ENCODE data around the gene ATP9A.
A peak's percentile ranks its signal among the peaks of the same experiment; 100 is the strongest.
"Not testable (repeated sequence)": the region's sequence is repeated elsewhere in the genome, so short reads cannot be mapped to it uniquely, and the experiment has no call there.

Gene ATP9A

DNA sequence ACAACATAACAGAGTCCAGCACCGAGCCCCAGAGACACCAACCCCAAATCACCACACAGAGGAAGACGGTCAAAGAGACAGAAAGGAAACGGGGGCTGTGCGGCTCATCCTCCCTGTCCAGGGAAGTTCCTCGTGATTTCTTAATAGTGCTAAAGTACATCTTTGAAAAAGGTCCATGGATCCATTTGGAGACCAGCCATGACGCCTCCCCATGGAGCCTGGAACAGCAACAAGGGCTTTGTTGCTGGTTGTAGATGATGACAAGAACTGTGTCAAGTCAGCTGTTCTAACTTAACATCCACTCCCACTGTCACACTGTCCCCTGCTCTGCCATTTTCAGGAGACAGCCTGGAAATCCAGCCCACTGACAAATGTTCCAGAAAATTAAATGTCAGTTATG is 99.7 kb downstream of the ATP9A start:
- peaks cover 0 to 24% of the 10 kb centered on the region in 2 donors for H3K27me3 Mint-ChIP-seq
- no peak overlapping the region for H3K27ac Mint-ChIP-seq
- DNase-seq (no peak), ATAC-seq (replicated peaks) (no peak)
- H3K36me3 Mint-ChIP-seq (ENCODE audit: insufficient read depth) = peaks cover 3% of the 10 kb centered on the region
- H3K9me3 Mint-ChIP-seq = no peaks in the 10 kb centered on the region
- peak overlapping the region in 1 of 2 donors; percentile 33 for H3K4me3 Mint-ChIP-seq
- H3K4me1 Mint-ChIP-seq (ENCODE audit: low read depth in 2 of 2) = peaks cover 18 to 34% of the 10 kb centered on the region in 2 donors

DNA sequence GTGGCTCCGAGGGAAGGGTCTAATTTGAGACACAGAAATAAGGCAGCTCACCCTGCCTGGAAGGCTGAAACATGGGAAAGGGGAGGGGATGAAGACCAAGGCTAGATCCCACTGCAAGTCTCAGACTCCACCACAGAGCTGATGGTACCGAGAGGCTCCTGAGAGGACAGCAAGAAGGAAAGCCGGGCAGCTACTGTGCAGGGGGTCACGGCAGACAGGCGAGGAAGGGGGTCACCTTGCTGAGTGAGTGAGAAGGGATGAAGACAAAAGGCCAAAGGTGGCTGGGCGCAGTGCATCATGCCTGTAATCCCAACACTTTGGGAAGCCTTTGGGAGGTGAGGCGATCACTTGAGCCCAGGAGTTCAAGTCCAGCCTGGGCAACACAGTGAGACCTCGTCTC is 100.7 kb downstream of the ATP9A start:
- Mint-ChIP-seq H3K9me3 (no peaks in the 10 kb centered on the region), H3K36me3 (ENCODE audit: insufficient read depth) (peaks cover 3% of the 10 kb centered on the region), H3K4me1 (ENCODE audit: low read depth in 2 of 2) (peaks cover 18 to 34% of the 10 kb centered on the region in 2 donors), H3K27me3 (peaks cover 0 to 22% of the 10 kb centered on the region in 2 donors), H3K4me3 (peak overlapping the region; percentile 60 to 74), H3K27ac (peak overlapping the region; percentile 20 to 52)
- DNase-seq = no peak
- no peak for ATAC-seq (replicated peaks)

DNA sequence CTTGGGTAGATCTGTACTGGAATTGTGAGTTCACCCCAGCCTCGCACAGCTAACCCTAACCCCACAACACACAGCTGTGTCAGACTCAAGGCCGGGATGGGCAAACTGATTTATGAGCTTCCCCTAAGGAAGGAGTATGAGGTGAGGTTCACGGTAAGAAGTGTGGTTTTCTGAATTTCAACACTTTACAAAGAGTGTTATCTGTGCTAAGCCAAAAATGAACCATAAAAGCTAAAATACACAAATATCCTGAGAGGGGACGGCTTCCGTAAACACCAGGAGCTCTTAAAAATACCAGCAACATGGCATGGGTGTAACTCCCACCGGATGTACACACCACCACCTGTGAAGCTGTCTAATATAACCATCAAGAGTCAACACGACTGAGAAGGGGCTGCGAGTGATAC is 101.2 kb downstream of the ATP9A start:
- peak overlapping the region; percentile 20 to 52 for H3K27ac Mint-ChIP-seq
- peak overlapping the region; percentile 60 to 74 for H3K4me3 Mint-ChIP-seq
- peaks cover 20 to 37% of the 10 kb centered on the region in 2 donors for H3K4me1 Mint-ChIP-seq (ENCODE audit: low read depth in 2 of 2)
- DNase-seq = peak; percentile 15 to 33 (median 18)
- H3K36me3 Mint-ChIP-seq (ENCODE audit: insufficient read depth) = peaks cover 3% of the 10 kb centered on the region
- peak; percentile 87 for ATAC-seq (replicated peaks)
- H3K9me3 Mint-ChIP-seq = no peaks in the 10 kb centered on the region
- peaks cover 0 to 22% of the 10 kb centered on the region in 2 donors for H3K27me3 Mint-ChIP-seq

DNA sequence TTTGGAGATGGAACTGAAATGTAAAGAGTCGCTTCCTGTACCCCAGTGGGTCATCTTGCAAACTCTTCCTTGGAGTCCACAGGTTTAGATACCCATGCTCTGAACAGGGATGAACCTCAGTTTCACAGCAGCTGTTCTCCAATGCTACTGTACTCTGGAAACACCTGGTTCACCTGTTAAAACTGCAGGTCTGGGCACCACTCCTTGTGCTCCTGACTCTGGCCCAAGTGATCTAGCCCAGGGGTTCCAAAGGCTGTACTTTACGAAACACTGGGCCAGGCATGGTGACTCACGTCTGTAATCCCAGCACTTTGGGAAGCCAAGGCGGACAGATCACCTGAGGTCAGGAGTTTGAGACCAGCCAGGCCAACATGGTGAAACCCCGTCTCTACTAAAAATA is 102.1 kb downstream of the ATP9A start:
- Mint-ChIP-seq H3K4me1 (ENCODE audit: low read depth in 2 of 2) (peaks cover 26 to 45% of the 10 kb centered on the region in 2 donors), H3K9me3 (no peaks in the 10 kb centered on the region), H3K36me3 (ENCODE audit: insufficient read depth) (peaks cover 7% of the 10 kb centered on the region), H3K27me3 (peaks cover 0 to 18% of the 10 kb centered on the region in 2 donors), H3K4me3 (peak overlapping the region in 1 of 2 donors; percentile 74), H3K27ac (peak overlapping the region in 1 of 2 donors; percentile 52)
- DNase-seq = no peak
- no peak for ATAC-seq (replicated peaks)

DNA sequence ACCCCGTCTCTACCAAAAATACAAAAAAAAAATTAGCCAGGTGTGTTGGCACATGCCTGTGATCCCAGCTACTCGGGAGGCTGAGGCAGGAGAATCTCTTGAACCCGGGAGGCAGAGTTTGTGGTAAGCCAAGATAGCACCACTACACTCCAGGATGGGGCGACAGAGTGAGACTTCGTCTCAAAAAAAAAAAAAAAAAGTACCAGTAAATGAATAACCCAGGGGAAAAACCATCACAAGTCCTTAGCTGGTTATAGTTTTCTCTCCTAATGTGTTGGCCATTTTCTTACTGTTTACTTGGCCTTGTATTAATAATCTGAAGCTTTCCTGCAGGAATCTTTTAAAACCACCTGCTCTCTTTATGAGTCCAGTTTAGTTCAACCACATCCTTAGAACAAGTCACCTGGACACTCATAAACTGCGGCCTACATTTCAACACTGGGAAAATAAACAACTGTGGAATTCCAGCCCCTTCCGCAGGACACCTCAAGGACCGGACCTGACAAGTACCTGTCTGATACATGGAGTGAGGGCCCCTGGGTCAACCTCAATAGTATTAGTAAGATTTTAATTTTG is 102.6 kb downstream of the ATP9A start:
- ATAC-seq (replicated peaks) (no peak), DNase-seq (no peak)
- H3K9me3 Mint-ChIP-seq = no peaks in the 10 kb centered on the region
- no peak overlapping the region for H3K27ac Mint-ChIP-seq
- H3K36me3 Mint-ChIP-seq (ENCODE audit: insufficient read depth) = peaks cover 7% of the 10 kb centered on the region
- no peak overlapping the region for H3K4me3 Mint-ChIP-seq
- peaks cover 0 to 13% of the 10 kb centered on the region in 2 donors for H3K27me3 Mint-ChIP-seq
- peaks cover 25 to 50% of the 10 kb centered on the region in 2 donors for H3K4me1 Mint-ChIP-seq (ENCODE audit: low read depth in 2 of 2)

DNA sequence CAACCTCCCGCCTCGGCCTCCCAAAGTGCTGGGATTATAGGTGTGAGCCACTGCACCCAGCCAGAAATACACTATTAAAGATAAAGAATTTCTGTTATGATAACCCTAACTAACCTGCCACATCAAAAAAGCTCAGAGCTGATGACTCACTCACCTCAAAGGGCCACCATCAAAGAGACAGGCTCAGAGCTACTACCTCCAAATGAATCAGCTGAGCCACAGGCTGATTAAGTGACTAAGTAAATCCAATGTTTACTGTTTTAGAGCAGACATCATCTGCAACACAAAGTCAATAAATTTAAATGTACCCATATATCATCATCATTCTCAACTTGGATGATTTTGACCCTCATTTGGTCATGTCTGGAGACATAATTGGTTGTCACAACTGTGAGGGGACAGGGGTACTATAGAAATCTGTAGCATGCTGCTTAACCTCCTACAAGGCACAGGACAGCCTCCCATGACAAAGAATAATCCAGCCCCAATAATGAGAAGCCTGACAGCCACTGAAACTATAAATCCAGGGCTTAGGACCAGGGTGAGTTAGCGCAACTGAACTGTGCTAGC is 106.5 kb downstream of the ATP9A start:
- H3K27me3 Mint-ChIP-seq = no peaks in the 10 kb centered on the region
- H3K4me3 Mint-ChIP-seq = peak overlapping the region; percentile 40 to 43
- peak; percentile 15 to 29 (median 17) for DNase-seq

DNA sequence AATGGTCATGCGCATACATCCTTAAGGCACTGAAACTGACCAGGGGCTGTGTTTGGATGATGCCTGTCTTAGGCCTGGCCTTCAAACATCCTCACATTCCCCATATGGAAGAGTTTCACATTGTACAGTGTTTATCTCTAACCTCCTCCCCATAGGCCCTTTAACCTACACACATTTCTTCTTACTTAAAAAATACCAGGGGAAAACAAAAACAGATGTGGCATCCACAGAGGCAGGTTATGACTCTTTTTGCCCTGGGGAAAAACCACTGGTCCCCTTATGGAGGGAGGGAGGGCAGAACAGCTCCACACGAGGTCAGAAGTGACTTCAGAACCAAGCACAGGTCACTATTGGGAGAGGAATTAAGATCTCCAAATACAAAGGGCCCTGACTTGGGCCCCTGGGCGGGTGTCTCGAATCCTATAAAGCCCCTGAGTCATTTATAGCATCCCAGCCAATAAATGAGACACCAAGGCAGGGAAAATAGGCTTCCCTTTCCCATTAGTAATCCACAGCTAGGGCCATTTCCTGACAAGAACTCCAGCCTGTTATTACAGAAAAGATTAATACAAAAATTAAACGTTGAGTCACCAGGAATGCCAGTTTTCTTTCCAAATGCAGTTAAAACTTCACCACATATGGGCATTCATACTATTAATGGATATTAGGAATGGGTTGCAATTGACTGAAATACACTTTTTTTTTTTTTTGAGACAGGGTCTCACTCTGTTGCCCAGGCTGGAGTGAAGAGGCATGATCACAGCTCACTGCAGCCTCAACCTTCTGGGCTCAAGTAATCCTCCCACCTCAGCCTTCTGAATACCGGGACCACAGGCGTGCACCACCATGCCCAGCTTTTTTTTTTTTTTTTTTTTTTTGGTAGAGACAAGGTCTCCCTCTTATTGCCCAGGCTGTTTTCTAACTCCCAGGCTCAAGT is 107.2 kb downstream of the ATP9A start:
- DNase-seq = no peak
- H3K4me1 Mint-ChIP-seq (ENCODE audit: low read depth in 2 of 2) = peaks cover 9 to 26% of the 10 kb centered on the region in 2 donors
- no peak for ATAC-seq (replicated peaks)
- H3K27me3 Mint-ChIP-seq = no peaks in the 10 kb centered on the region
- peaks cover 7% of the 10 kb centered on the region for H3K36me3 Mint-ChIP-seq (ENCODE audit: insufficient read depth)
- H3K27ac Mint-ChIP-seq = peak overlapping the region; percentile 8 to 38
- H3K4me3 Mint-ChIP-seq = peak overlapping the region; percentile 40 to 43
- H3K9me3 Mint-ChIP-seq = no peaks in the 10 kb centered on the region

More for the DNA sequence above, 106.5 kb downstream of the ATP9A start:
- Mint-ChIP-seq H3K9me3 (no peaks in the 10 kb centered on the region), H3K4me1 (ENCODE audit: low read depth in 2 of 2) (peaks cover 10 to 33% of the 10 kb centered on the region in 2 donors), H3K36me3 (ENCODE audit: insufficient read depth) (peaks cover 7% of the 10 kb centered on the region), H3K27ac (peak overlapping the region; percentile 8 to 38)
- peak; percentile 99 for ATAC-seq (replicated peaks)

DNA sequence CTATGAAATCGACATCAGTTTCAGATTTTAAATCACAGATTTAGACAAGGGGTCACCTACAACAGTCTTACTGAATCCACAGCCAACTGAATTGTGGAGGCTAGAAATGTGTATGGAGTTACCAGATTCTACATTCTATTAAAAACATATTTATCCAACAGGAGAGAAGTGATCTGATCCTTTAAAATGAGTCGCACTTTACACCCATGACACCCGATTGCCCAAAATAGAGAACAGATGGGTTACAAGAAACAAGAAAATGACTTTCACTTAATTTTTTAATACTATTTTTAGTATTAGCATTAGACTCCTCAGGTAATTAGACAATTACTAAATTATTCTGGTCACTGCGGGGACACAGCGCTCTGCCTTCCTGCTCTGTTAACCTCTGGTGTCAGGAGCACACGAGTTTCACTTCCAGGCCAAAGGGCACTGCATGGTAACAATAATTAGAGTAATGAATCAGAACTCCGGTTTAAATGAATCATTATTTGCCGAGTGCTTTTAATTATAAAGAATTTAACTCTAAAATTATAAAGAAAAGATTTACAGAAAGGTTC is 108.6 kb downstream of the ATP9A start:
- no peak for DNase-seq
- Mint-ChIP-seq H3K27me3 (no peaks in the 10 kb centered on the region), H3K36me3 (ENCODE audit: insufficient read depth) (peaks cover 7% of the 10 kb centered on the region), H3K4me1 (ENCODE audit: low read depth in 2 of 2) (peaks cover 9 to 20% of the 10 kb centered on the region in 2 donors), H3K9me3 (no peaks in the 10 kb centered on the region), H3K27ac (no peak overlapping the region), H3K4me3 (no peak overlapping the region)
- ATAC-seq (replicated peaks) = no peak

DNA sequence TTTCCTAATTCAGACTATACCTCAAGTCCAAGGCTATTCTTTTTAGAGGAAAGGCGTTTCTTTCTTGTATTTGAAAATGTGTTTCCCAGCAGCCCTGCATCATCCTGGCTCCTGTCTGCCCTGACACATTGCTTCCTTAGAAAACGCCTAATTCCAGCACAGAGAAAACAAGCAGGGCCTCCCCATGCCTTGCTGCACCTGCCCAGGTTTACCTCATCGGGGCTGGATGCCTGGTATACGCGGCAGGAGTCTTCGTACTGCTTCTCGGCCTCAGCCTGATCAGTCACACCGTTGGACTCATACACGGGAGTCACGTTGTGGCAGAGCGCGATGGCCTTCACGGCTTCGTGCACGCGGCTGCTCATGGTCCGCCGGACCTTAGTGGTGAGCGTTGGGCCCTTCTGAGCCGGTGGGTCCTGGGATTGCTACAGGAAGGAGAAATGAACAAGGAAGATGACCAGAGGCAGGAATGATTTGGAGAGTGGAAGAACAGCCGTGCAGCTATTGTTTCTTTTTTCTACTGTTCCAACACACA is 111.4 kb downstream of the ATP9A start:
- Mint-ChIP-seq H3K36me3 (ENCODE audit: insufficient read depth) (peaks cover 4% of the 10 kb centered on the region), H3K9me3 (no peaks in the 10 kb centered on the region), H3K4me1 (ENCODE audit: low read depth in 2 of 2) (peaks cover 6 to 16% of the 10 kb centered on the region in 2 donors), H3K4me3 (no peak overlapping the region), H3K27me3 (no peaks in the 10 kb centered on the region), H3K27ac (no peak overlapping the region)
- no peak for DNase-seq
- no peak for ATAC-seq (replicated peaks)

DNA sequence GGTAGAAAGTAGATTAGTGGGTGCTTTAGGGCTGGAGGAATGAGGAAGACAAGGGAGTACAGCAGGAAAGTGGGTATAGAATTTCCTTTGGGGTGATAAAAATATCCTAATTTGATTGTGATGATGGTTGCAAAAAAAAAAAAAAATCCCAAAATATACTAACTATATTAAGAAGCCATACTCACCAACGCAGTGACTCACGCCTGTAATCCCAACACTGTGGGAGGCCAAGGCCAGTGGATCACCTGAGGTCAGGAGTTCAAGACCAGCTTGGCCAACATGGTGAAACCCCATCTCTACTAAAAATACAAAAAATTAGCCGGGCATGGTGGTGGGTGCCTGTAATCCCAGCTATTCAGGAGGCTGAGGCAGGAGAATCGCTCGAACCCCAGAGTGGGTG is 112.1 kb downstream of the ATP9A start:
- not testable (repeated sequence) for H3K9me3 Mint-ChIP-seq; H3K4me3 Mint-ChIP-seq; DNase-seq; H3K27ac Mint-ChIP-seq; H3K4me1 Mint-ChIP-seq (ENCODE audit: low read depth in 2 of 2); H3K36me3 Mint-ChIP-seq (ENCODE audit: insufficient read depth); H3K27me3 Mint-ChIP-seq; ATAC-seq (replicated peaks)

DNA sequence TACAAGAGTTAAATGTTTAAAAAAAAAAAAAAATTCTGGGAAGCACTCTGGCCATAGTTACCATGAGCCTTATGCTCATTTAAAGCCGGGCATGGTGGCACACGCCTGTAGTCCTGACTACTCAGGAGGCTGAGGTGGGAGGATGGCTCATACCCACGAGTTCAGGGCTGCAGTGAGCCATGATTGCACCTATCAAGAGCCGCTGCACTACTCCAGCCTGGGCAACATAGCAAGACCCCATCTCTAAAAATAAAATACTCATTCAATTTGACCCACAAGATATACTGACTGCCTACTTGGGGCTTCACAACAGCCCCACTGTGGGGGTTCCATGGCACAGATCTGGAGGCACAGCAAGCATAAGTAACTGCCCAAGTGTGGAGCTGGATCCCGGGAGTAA is 113.7 kb downstream of the ATP9A start:
- no peaks in the 10 kb centered on the region for H3K27me3 Mint-ChIP-seq
- ATAC-seq (replicated peaks) = no peak

DNA sequence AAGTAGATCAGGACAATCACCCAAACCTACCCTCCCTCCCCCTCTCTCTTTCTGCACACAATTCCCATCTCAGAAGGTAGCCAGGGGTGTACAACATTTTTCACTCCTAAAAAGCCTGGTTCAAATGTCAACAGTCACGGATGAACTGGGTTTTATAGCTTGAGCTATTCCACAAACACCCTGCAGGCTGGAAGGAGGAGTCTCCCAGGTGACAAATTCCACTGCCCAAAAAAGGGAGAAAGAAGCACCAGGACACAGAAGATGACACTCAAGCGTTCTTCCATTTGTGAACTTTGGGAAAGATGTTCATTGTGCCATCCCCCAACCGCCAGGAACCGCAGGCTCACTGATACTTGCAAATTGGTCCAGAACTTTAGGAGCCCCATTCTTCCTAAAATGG is 114.1 kb downstream of the ATP9A start:
- H3K36me3 Mint-ChIP-seq (ENCODE audit: insufficient read depth) = no peaks in the 10 kb centered on the region
- H3K4me1 Mint-ChIP-seq (ENCODE audit: low read depth in 2 of 2) = peaks cover 1 to 3% of the 10 kb centered on the region in 2 donors
- DNase-seq = no peak
- no peak for ATAC-seq (replicated peaks)
- H3K27me3 Mint-ChIP-seq = no peaks in the 10 kb centered on the region
- H3K4me3 Mint-ChIP-seq = no peak overlapping the region
- H3K27ac Mint-ChIP-seq = no peak overlapping the region
- H3K9me3 Mint-ChIP-seq = no peaks in the 10 kb centered on the region

More for the DNA sequence above, 113.7 kb downstream of the ATP9A start:
- no peak for DNase-seq
- Mint-ChIP-seq H3K27ac (no peak overlapping the region), H3K4me1 (ENCODE audit: low read depth in 2 of 2) (peaks cover 1 to 4% of the 10 kb centered on the region in 2 donors), H3K9me3 (no peaks in the 10 kb centered on the region), H3K4me3 (no peak overlapping the region), H3K36me3 (ENCODE audit: insufficient read depth) (no peaks in the 10 kb centered on the region)

DNA sequence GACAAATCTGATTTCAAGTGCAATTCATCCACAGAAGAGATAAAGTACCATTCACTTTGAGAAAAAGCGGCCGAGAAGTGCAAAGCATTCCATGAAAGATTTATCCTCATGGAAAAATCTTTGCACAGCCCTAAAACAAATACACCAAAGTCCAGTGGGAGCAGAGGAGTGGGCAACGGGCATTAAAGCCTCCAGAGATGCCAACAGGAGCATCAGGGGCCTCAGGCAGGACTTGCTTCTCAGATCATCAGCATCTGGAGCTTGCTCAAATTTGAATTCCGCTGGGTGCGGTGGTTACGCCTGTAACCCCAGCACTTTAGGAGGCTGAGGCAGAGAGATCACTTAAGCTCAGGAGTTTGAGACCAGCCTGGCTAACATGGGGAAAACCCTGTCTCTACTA is 115.0 kb downstream of the ATP9A start:
- H3K4me3 Mint-ChIP-seq = no peak overlapping the region
- H3K36me3 Mint-ChIP-seq (ENCODE audit: insufficient read depth) = no peaks in the 10 kb centered on the region
- H3K27ac Mint-ChIP-seq = no peak overlapping the region
- peaks cover 0 to 1% of the 10 kb centered on the region in 2 donors for H3K4me1 Mint-ChIP-seq (ENCODE audit: low read depth in 2 of 2)
- peaks cover 0 to 1% of the 10 kb centered on the region in 2 donors for H3K27me3 Mint-ChIP-seq
- DNase-seq (no peak), ATAC-seq (replicated peaks) (no peak)
- H3K9me3 Mint-ChIP-seq = no peaks in the 10 kb centered on the region
